K562 (cell line): ENCODE measurements around the gene SMAD3. TPM values are rescaled to one million over a fixed set of nuclear protein-coding genes. Genes with fewer than 3 reads are reported as not detected.

Source experiments
- RUNX1 ChIP-seq: sonication (generic); IDR thresholded peaks from 2 replicates; pipeline ENCODE4 v1.6.1; 2016; ENCODE audit warnings: antibody characterized with exemption, low read depth
- polyA plus RNA-seq, 8 experiments: library from polyadenylated mRNA; depleted of rRNA in 4 of 8; stranded (reverse) in 5 of 8; unstranded in 3 of 8; fragments of >200 nt; fragmentation: Nextera tagmentation in 2 of 8; fragmentation: Illumina TruSeq in 1 of 8; extraction: Ambion mirVana in 2 of 8; extraction: Trizol in 1 of 8; gene quantifications; 2 replicates each; pipeline versions ENCODE4 v1.2.1 to v1.2.3, GENCODE V29; 2011 to 2014; ENCODE audit warnings: inconsistent platforms in 1 of 8, missing spikeins in 1 of 8
- total RNA-seq, 7 experiments: library from RNA; depleted of rRNA in 6 of 7; stranded (reverse); fragments of >200 nt in 6 of 7; fragmentation: Illumina TruSeq in 2 of 7; extraction: Trizol in 2 of 7; gene quantifications; 2 replicates each; pipeline versions ENCODE4 v1.2.1 to v1.2.3, GENCODE V29; 2011 to 2021; ENCODE audit warnings: low replicate concordance in 1 of 7
- TF ChIP-seq, protein P1 (sequence below), 2 experiments: fragments of 450-650 bp in 1 of 2; IDR thresholded peaks; 2 replicates each; pipeline ENCODE4 v1.6.1; 2011 to 2017; ENCODE audit warnings: low read depth in 2 of 2, antibody characterized with exemption in 1 of 2, borderline replicate concordance in 1 of 2, low read length in 1 of 2, mild to moderate bottlenecking in 1 of 2, mixed read lengths in 1 of 2; ENCODE audit not compliant: control insufficient read depth in 1 of 2
- TF ChIP-seq, protein P2 (sequence below): fragments of 250-450 bp; sonication (Bioruptor Pico); IDR thresholded peaks from 2 replicates; pipeline ENCODE4 v1.5.0; 2021; ENCODE audit warnings: mild to moderate bottlenecking, borderline replicate concordance

Gene SMAD3
- total and polyA plus RNA-seq, 9 of the 15 experiments (the other 6 are each of a cell fraction or from before 2014, with no cell fraction given) = 4.3 to 39.2 (median 11.1) TPM

GRCh38 chr15:67089217-67090193 is 24.1 kb downstream of the SMAD3 start (continued):
- TF ChIP-seq, protein P1, sequence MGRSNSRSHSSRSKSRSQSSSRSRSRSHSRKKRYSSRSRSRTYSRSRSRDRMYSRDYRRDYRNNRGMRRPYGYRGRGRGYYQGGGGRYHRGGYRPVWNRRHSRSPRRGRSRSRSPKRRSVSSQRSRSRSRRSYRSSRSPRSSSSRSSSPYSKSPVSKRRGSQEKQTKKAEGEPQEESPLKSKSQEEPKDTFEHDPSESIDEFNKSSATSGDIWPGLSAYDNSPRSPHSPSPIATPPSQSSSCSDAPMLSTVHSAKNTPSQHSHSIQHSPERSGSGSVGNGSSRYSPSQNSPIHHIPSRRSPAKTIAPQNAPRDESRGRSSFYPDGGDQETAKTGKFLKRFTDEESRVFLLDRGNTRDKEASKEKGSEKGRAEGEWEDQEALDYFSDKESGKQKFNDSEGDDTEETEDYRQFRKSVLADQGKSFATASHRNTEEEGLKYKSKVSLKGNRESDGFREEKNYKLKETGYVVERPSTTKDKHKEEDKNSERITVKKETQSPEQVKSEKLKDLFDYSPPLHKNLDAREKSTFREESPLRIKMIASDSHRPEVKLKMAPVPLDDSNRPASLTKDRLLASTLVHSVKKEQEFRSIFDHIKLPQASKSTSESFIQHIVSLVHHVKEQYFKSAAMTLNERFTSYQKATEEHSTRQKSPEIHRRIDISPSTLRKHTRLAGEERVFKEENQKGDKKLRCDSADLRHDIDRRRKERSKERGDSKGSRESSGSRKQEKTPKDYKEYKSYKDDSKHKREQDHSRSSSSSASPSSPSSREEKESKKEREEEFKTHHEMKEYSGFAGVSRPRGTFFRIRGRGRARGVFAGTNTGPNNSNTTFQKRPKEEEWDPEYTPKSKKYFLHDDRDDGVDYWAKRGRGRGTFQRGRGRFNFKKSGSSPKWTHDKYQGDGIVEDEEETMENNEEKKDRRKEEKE (IDR thresholded peaks at IDR 0.05; ENCODE audit: borderline replicate concordance in 1 of 2, control insufficient read depth in 1 of 2, low read depth in 2 of 2, low read length in 1 of 2) = no peak
- TF ChIP-seq RUNX1 = no peak
- TF ChIP-seq, protein P2, sequence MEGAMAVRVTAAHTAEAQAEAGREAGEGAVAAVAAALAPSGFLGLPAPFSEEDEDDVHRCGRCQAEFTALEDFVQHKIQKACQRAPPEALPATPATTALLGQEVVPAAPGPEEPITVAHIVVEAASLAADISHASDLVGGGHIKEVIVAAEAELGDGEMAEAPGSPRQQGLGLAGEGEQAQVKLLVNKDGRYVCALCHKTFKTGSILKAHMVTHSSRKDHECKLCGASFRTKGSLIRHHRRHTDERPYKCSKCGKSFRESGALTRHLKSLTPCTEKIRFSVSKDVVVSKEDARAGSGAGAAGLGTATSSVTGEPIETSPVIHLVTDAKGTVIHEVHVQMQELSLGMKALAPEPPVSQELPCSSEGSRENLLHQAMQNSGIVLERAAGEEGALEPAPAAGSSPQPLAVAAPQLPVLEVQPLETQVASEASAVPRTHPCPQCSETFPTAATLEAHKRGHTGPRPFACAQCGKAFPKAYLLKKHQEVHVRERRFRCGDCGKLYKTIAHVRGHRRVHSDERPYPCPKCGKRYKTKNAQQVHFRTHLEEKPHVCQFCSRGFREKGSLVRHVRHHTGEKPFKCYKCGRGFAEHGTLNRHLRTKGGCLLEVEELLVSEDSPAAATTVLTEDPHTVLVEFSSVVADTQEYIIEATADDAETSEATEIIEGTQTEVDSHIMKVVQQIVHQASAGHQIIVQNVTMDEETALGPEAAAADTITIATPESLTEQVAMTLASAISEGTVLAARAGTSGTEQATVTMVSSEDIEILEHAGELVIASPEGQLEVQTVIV = no peak
